ENCODE results near the gene RARG. TPM values are rescaled to one million over a fixed set of nuclear protein-coding genes. Genes with fewer than 3 reads are reported as not detected.

Gene RARG
- polyA plus RNA-seq, 2 donors: 84.8 to 104 TPM

DNA sequence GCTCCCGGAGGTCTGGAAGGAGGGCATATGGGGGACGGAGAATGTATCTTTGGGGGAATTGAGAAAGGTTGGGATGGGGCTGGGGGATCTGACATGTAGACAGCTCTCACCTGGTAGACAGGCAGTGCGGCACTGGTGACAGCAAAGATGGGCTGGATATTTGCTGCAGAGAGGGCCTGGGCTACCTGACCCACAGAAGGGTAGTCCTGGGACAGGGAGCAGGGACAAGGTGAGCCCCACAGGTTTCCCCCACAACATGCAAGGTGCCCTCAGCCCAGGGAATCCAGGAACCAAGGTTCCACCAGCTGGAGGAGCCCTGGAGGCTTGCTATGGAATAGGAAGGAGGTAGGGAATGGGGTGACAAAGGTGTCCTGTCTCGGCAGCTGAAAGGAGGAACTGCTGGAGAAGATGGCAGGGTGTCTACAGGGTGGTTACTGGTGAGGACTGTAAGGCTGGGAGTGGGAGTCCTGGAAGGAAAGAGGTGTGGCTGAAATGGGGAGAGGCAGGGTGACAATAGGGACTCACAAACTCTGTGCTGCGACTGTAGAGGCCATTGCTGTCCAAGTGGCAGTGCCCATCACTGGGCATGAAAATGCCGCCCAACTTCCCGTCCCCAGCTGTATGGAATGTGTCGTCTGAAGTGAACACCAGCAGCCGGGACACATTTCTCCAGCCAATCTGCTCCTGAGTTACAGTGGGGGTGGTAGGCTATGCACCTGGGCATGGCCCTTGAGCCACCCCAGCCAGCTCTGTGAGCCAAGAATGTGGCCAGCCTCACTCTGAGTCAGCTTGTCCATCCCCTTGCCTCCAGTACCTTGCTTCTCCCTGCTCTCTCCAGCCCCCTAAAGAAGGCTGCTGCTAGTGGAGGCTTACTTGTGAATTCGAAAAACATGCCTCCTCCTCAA is 36.2 kb downstream of the RARG start:
- peaks cover 6 to 32% of the 10 kb centered on the region in 2 donors for H3K36me3 ChIP-seq (ENCODE audit: control insufficient read depth in 2 of 2, insufficient read depth in 2 of 2, low read length in 1 of 2)
- H3K4me1 ChIP-seq (ENCODE audit: control insufficient read depth in 2 of 2, insufficient read depth in 2 of 2, low read length in 1 of 2): peaks cover 0 to 3% of the 10 kb centered on the region in 2 donors
- H3K9me3 ChIP-seq (ENCODE audit: control insufficient read depth in 2 of 2, insufficient read depth in 1 of 2, low read depth in 1 of 2, low read length in 1 of 2): no peaks in the 10 kb centered on the region
- H3K27me3 ChIP-seq (ENCODE audit: control insufficient read depth in 1 of 2, insufficient read depth in 2 of 2, low read length in 2 of 2): no peaks in the 10 kb centered on the region
- WGBS, 2 donors: 88 to 91% methylated on average over 10 of the region's 10 CpGs
- no peak overlapping the region for H3K27ac ChIP-seq (ENCODE audit: low read depth in 2 of 2, low read length in 1 of 2)
- H3K4me3 ChIP-seq (ENCODE audit: low read depth in 1 of 2, low read length in 2 of 2): no peak overlapping the region

DNA sequence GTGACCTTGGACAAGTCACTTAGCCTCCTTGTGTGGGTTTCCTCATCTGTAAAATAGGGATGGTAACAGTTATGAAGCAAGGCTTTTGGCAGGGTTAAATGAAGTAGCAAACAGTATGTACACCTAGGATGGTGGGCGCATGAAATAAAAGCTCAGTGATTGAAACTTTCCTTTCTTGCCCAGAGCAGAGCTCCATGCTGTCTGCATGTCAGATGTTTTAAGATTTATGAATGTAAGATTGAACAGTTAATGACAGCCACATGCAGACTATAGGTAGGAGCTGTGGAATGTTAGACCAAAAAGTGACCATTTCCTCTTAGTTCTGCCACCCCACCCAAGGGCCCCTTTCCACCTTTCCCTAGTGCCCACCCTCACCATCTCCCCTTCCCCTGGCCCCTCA is 37.0 kb downstream of the RARG start:
- 93 to 96% methylated on average over 1 of the region's 1 CpG for WGBS, 2 donors
- H3K36me3 ChIP-seq (ENCODE audit: control insufficient read depth in 2 of 2, insufficient read depth in 2 of 2, low read length in 1 of 2): peaks cover 3 to 32% of the 10 kb centered on the region in 2 donors
- no peaks in the 10 kb centered on the region for H3K27me3 ChIP-seq (ENCODE audit: control insufficient read depth in 1 of 2, insufficient read depth in 2 of 2, low read length in 2 of 2)

DNA sequence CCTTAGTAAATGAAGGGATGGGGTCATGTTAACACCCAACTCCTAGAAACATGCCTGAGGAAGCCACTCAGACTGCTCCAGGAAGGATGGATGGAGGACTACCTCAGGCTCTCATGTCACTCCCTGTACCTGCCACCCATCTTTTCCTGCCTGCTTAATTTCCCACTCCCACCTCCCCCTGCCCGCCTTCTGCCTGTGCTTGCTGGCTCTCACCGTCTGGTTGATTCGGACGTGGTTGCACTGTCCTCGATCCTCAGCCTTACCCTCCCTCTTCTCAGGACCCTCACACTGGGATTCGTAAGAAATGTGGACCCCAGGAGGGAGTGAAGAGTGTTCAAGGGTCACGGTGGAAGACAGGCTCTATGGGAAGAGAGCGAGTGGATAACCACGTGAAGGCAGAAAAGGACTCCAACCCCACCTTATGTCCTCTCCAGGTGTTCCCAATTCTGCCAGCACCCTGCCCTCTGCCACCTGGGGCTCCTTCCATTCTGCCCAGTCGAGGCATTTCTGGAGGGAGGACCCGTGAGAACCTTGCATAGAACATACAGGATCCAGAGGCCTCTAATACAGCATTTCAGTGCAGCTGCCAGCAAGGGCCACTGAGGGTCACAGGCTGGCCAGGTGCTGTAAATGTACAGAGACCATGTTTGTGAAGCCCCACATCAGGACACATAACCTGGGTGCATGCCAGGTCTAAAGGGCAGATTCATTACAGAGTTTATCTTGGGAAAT is 37.9 kb downstream of the RARG start:
- WGBS, 2 donors: 70 to 77% methylated on average over 11 of the region's 11 CpGs
- Histone ChIP-seq H3K36me3 (ENCODE audit: control insufficient read depth in 2 of 2, insufficient read depth in 2 of 2, low read length in 1 of 2) (peaks cover 2 to 32% of the 10 kb centered on the region in 2 donors), H3K27ac (ENCODE audit: low read depth in 2 of 2, low read length in 1 of 2) (no peak overlapping the region)

More for the DNA sequence above, 37.0 kb downstream of the RARG start:
- peaks cover 0 to 4% of the 10 kb centered on the region in 2 donors for H3K4me1 ChIP-seq (ENCODE audit: control insufficient read depth in 2 of 2, insufficient read depth in 2 of 2, low read length in 1 of 2)
- H3K27ac ChIP-seq (ENCODE audit: low read depth in 2 of 2, low read length in 1 of 2): no peak overlapping the region
- no peak overlapping the region for H3K4me3 ChIP-seq (ENCODE audit: low read depth in 1 of 2, low read length in 2 of 2)
- no peaks in the 10 kb centered on the region for H3K9me3 ChIP-seq (ENCODE audit: control insufficient read depth in 2 of 2, insufficient read depth in 1 of 2, low read depth in 1 of 2, low read length in 1 of 2)

DNA sequence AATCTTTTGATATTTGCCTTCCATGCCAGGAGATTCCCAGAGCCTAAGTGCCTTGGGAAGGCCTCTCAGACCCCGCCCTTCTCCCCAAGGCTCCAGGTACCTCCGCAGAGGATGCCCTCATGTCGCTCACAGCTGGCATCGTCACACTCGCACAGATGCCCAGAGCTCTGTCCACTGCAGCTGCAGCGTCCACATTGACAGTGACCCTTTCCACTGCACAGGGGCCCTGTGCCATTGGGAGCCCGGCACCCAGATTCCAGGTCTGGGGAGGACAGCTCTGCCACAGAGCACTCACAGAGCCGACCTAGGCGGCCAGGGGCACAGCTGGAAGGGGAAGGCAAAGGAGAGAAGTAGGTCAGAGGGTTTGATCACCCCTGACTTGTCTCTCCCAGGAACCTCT is 39.0 kb downstream of the RARG start:
- H3K27ac ChIP-seq (ENCODE audit: low read depth in 2 of 2, low read length in 1 of 2): no peak overlapping the region
- peaks cover 0 to 5% of the 10 kb centered on the region in 2 donors for H3K4me1 ChIP-seq (ENCODE audit: control insufficient read depth in 2 of 2, insufficient read depth in 2 of 2, low read length in 1 of 2)
- no peak overlapping the region for H3K4me3 ChIP-seq (ENCODE audit: low read depth in 1 of 2, low read length in 2 of 2)
- peaks cover 4 to 33% of the 10 kb centered on the region in 2 donors for H3K36me3 ChIP-seq (ENCODE audit: control insufficient read depth in 2 of 2, insufficient read depth in 2 of 2, low read length in 1 of 2)
- WGBS, 2 donors: 86 to 88% methylated on average over 9 of the region's 9 CpGs
- H3K9me3 ChIP-seq (ENCODE audit: control insufficient read depth in 2 of 2, insufficient read depth in 1 of 2, low read depth in 1 of 2, low read length in 1 of 2): no peaks in the 10 kb centered on the region
- H3K27me3 ChIP-seq (ENCODE audit: control insufficient read depth in 1 of 2, insufficient read depth in 2 of 2, low read length in 2 of 2): no peaks in the 10 kb centered on the region

More for the DNA sequence above, 37.9 kb downstream of the RARG start:
- H3K27me3 ChIP-seq (ENCODE audit: control insufficient read depth in 1 of 2, insufficient read depth in 2 of 2, low read length in 2 of 2): no peaks in the 10 kb centered on the region
- H3K4me3 ChIP-seq (ENCODE audit: low read depth in 1 of 2, low read length in 2 of 2): no peak overlapping the region
- H3K4me1 ChIP-seq (ENCODE audit: control insufficient read depth in 2 of 2, insufficient read depth in 2 of 2, low read length in 1 of 2): peaks cover 0 to 5% of the 10 kb centered on the region in 2 donors
- no peaks in the 10 kb centered on the region for H3K9me3 ChIP-seq (ENCODE audit: control insufficient read depth in 2 of 2, insufficient read depth in 1 of 2, low read depth in 1 of 2, low read length in 1 of 2)

DNA sequence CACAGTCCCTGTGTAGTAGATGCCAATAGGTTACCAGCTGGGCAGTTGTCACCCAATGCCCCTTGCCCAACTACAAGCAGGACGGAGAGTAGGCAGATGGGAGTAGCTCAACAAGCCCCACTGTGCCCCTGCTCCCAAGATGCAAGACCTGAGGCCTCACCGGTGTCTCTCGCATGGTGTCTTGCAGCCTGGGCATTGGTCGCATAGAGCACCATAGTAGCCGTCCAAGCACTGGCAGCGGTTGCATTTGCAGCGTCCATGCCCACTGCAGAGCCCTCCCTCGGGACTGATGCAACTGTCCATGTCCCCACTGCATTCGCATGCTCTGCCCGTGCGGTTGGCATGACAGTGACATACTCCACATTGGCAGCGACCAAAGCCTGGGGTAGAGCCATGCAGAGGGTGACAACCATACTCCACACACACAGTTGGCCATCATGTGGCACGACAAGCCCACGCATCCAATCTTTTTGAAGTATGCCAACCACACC is 39.4 kb downstream of the RARG start:
- WGBS, 2 donors: 88 to 92% methylated on average over 14 of the region's 14 CpGs
- Histone ChIP-seq H3K9me3 (ENCODE audit: control insufficient read depth in 2 of 2, insufficient read depth in 1 of 2, low read depth in 1 of 2, low read length in 1 of 2) (no peaks in the 10 kb centered on the region), H3K4me1 (ENCODE audit: control insufficient read depth in 2 of 2, insufficient read depth in 2 of 2, low read length in 1 of 2) (peaks cover 0 to 5% of the 10 kb centered on the region in 2 donors), H3K27me3 (ENCODE audit: control insufficient read depth in 1 of 2, insufficient read depth in 2 of 2, low read length in 2 of 2) (no peaks in the 10 kb centered on the region), H3K36me3 (ENCODE audit: control insufficient read depth in 2 of 2, insufficient read depth in 2 of 2, low read length in 1 of 2) (peaks cover 9 to 37% of the 10 kb centered on the region in 2 donors), H3K27ac (ENCODE audit: low read depth in 2 of 2, low read length in 1 of 2) (no peak overlapping the region), H3K4me3 (ENCODE audit: low read depth in 1 of 2, low read length in 2 of 2) (no peak overlapping the region)

DNA sequence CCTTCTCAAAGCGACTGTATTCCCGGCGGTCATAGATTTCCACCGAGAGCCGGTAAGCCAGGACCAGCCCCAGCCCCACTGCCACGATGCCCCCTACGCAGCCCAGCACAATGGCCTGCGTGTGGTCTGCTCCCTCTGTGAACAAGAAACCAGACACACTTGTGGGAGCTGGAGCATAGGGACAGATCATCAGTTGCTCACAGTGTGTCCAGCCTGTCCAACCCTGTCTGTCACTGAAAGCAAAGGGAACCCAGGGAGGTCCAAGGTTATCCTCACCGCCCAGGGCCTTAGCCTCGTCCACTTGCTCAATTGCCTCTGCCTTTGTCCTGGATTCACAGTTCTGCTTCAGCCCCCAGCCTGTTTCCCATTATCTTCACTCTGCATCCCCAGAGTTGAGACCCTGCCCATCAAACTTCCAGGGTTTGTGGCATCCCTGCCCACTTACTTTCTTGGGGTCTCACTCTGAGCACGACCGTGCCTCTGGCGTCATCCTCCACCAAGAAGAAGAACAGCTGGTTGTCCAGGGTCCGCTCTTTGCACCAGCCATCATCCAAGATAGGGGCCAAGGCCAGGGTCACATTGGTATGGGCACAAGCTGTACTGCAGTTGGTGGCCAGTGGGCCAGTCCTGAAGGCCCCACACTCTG is 40.0 kb downstream of the RARG start:
- Histone ChIP-seq H3K36me3 (ENCODE audit: control insufficient read depth in 2 of 2, insufficient read depth in 2 of 2, low read length in 1 of 2) (peaks cover 14 to 37% of the 10 kb centered on the region in 2 donors), H3K4me3 (ENCODE audit: low read depth in 1 of 2, low read length in 2 of 2) (no peak overlapping the region), H3K27ac (ENCODE audit: low read depth in 2 of 2, low read length in 1 of 2) (no peak overlapping the region), H3K27me3 (ENCODE audit: control insufficient read depth in 1 of 2, insufficient read depth in 2 of 2, low read length in 2 of 2) (no peaks in the 10 kb centered on the region), H3K4me1 (ENCODE audit: control insufficient read depth in 2 of 2, insufficient read depth in 2 of 2, low read length in 1 of 2) (peaks cover 0 to 2% of the 10 kb centered on the region in 2 donors), H3K9me3 (ENCODE audit: control insufficient read depth in 2 of 2, insufficient read depth in 1 of 2, low read depth in 1 of 2, low read length in 1 of 2) (no peaks in the 10 kb centered on the region)
- 89 to 91% methylated on average over 14 of the region's 14 CpGs for WGBS, 2 donors

DNA sequence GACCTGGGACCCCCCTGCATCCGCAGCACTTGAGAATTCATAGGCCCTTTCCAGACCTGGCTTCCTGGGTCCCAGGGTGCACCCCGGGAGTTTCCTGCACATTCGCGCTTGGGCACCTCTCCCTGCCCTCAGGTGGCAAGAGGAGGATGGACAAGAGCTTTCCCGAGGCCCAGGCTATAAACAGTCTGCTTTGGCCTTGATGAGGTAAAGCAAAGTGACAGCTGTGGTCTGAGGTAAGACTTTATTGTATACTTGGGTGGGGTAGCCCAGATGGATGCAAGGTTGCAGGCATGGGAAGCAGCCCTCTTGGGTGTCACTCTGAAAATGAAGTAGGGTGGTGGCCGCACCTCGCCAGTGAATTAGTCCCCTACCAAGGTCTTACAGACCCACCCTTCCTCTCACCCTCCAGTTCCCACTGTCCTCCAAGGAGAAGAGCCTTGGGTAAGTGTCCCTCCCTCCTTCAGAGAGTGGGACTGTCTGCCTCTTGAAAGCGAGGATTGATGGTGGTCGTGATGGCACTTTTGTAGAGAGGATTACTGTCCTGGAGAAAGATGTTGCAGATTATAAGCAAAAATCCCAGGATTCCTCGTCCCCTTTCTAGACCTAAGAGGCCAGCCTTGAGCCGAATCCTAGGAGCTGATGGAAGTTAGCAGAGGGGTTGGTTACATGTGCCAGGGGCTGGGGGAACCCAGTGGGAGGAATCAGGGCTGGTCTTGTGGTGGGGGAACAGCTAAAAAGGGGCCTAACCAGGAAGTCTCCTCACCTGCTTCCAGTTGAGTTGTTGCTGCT is 40.7 kb downstream of the RARG start:
- H3K4me1 ChIP-seq (ENCODE audit: control insufficient read depth in 2 of 2, insufficient read depth in 2 of 2, low read length in 1 of 2): peaks cover 0 to 2% of the 10 kb centered on the region in 2 donors
- H3K36me3 ChIP-seq (ENCODE audit: control insufficient read depth in 2 of 2, insufficient read depth in 2 of 2, low read length in 1 of 2): peaks cover 16 to 42% of the 10 kb centered on the region in 2 donors
- 76 to 81% methylated on average over 11 of the region's 11 CpGs for WGBS, 2 donors
- H3K4me3 ChIP-seq (ENCODE audit: low read depth in 1 of 2, low read length in 2 of 2): no peak overlapping the region
- no peaks in the 10 kb centered on the region for H3K9me3 ChIP-seq (ENCODE audit: control insufficient read depth in 2 of 2, insufficient read depth in 1 of 2, low read depth in 1 of 2, low read length in 1 of 2)
- no peaks in the 10 kb centered on the region for H3K27me3 ChIP-seq (ENCODE audit: control insufficient read depth in 1 of 2, insufficient read depth in 2 of 2, low read length in 2 of 2)
- no peak overlapping the region for H3K27ac ChIP-seq (ENCODE audit: low read depth in 2 of 2, low read length in 1 of 2)

DNA sequence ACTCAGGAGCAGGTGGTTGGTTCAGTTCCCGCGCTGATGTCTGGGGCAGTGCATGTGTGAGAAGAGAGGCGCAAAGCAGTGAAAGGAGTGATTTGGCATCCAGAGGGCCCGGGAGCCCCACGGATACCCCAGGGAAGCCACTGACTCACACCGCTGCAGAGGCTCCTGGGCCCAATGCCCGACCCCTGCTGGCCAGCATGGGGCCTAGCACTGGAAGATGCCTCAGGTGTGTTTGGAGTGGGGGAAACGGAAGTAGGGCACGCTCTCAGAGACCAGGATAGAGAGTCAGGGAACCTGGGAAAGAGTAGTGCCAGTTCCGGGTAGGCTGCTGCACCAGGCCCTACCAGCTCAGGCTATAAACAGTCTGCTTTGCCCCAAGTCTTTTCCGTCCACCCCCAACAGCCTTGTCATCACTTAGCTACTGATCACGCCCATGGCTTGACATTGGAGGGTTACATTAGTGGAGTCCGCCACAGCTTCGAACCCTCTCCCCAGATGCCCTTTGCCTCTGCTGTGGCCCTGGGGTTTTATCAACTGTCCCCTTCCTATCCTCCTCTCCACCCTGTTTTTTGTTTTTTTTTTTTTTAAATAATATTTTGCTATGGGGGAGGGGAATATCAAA is 41.8 kb downstream of the RARG start:
- H3K36me3 ChIP-seq (ENCODE audit: control insufficient read depth in 2 of 2, insufficient read depth in 2 of 2, low read length in 1 of 2): peaks cover 16 to 48% of the 10 kb centered on the region in 2 donors
- no peak overlapping the region for H3K4me3 ChIP-seq (ENCODE audit: low read depth in 1 of 2, low read length in 2 of 2)
- no peaks in the 10 kb centered on the region for H3K27me3 ChIP-seq (ENCODE audit: control insufficient read depth in 1 of 2, insufficient read depth in 2 of 2, low read length in 2 of 2)
- H3K27ac ChIP-seq (ENCODE audit: low read depth in 2 of 2, low read length in 1 of 2): peak overlapping the region in 1 of 2 donors; percentile 36
- 41 to 45% methylated on average over 14 of the region's 14 CpGs for WGBS, 2 donors
- no peaks in the 10 kb centered on the region for H3K9me3 ChIP-seq (ENCODE audit: control insufficient read depth in 2 of 2, insufficient read depth in 1 of 2, low read depth in 1 of 2, low read length in 1 of 2)
- H3K4me1 ChIP-seq (ENCODE audit: control insufficient read depth in 2 of 2, insufficient read depth in 2 of 2, low read length in 1 of 2): peaks cover 0 to 2% of the 10 kb centered on the region in 2 donors
